Astrocyte (in vitro differentiated cells and primary cell): ENCODE measurements around the gene TRDN. TPM values are rescaled to one million over a fixed set of nuclear protein-coding genes. Genes with fewer than 3 reads are reported as not detected.

ENCODE experiments used
- DNase-seq: peaks from one replicate; pipeline ENCODE4 v3.0.0-alpha.2; 2010; ENCODE audit warnings: low read depth
- FAIRE-seq: peaks from 2 replicates; lab custom pipeline; 2011; peaks lifted over from hg19 to GRCh38; lab: Jason Lieb, UNC
- H2AFZ ChIP-seq: 2 replicates; pipeline ENCODE4 v1.6.0; 2012; ENCODE audit warnings: low read depth, low read length, inconsistent platforms
- H3K27ac ChIP-seq: 2 replicates; pipeline ENCODE4 v1.5.1; 2011; ENCODE audit warnings: low read depth, low read length, inconsistent platforms
- H3K27me3 ChIP-seq: 2 replicates; pipeline ENCODE4 v1.6.0; 2011; ENCODE audit warnings: low read length, inconsistent platforms; ENCODE audit not compliant: insufficient read depth
- H3K36me3 ChIP-seq: 2 replicates; pipeline ENCODE4 v1.5.1; 2011; ENCODE audit warnings: low read length, inconsistent platforms; ENCODE audit not compliant: insufficient read depth
- H3K4me1 ChIP-seq: 2 replicates; pipeline ENCODE4 v1.5.1; 2011; ENCODE audit warnings: low read length, inconsistent platforms; ENCODE audit not compliant: insufficient read depth
- H3K4me2 ChIP-seq: 2 replicates; pipeline ENCODE4 v1.6.0; 2012; ENCODE audit warnings: low read length, inconsistent platforms
- H3K4me3 ChIP-seq: 2 replicates; pipeline ENCODE4 v1.5.1; 2011; ENCODE audit warnings: low read depth, mild to moderate bottlenecking, low read length, inconsistent platforms; ENCODE audit not compliant: insufficient read depth
- H3K79me2 ChIP-seq: 2 replicates; pipeline ENCODE4 v1.6.0; 2012; ENCODE audit warnings: mild to moderate bottlenecking, low read length, inconsistent platforms; ENCODE audit not compliant: insufficient read depth
- H3K9ac ChIP-seq: 2 replicates; pipeline ENCODE4 v1.6.0; 2012; ENCODE audit warnings: mild to moderate bottlenecking, low read length, inconsistent platforms
- H3K9me3 ChIP-seq: 2 replicates; pipeline ENCODE4 v1.5.1; 2012; ENCODE audit warnings: low read depth, mild to moderate bottlenecking, low read length, inconsistent platforms; ENCODE audit not compliant: insufficient read depth
- H4K20me1 ChIP-seq: 2 replicates; pipeline ENCODE4 v1.6.0; 2012; ENCODE audit warnings: low read length, inconsistent platforms; ENCODE audit not compliant: insufficient read depth
- H3K27ac Mint-ChIP-seq: one replicate; pipeline ENCODE4 v1.8.0; 2021; ENCODE audit warnings: mild to moderate bottlenecking, mixed read lengths; ENCODE audit not compliant: unreplicated experiment
- H3K27me3 Mint-ChIP-seq: one replicate; pipeline ENCODE4 v1.8.0; 2021; ENCODE audit warnings: low read depth, mixed read lengths; ENCODE audit not compliant: unreplicated experiment
- H3K36me3 Mint-ChIP-seq: one replicate; pipeline ENCODE4 v1.8.0; 2021; ENCODE audit warnings: low read depth, mixed read lengths; ENCODE audit not compliant: unreplicated experiment
- H3K4me1 Mint-ChIP-seq: one replicate; pipeline ENCODE4 v1.8.0; 2021; ENCODE audit warnings: low read depth, mixed read lengths; ENCODE audit not compliant: unreplicated experiment
- H3K4me3 Mint-ChIP-seq: one replicate; pipeline ENCODE4 v1.8.0; 2021; ENCODE audit warnings: mild to moderate bottlenecking, moderate library complexity, mixed read lengths; ENCODE audit not compliant: unreplicated experiment
- H3K9me3 Mint-ChIP-seq: one replicate; pipeline ENCODE4 v1.8.0; 2021; ENCODE audit warnings: mild to moderate bottlenecking, mixed read lengths; ENCODE audit not compliant: unreplicated experiment
- EZH2 ChIP-seq: IDR thresholded peaks from 2 replicates; pipeline ENCODE4 v1.6.1; 2012; ENCODE audit warnings: mild to moderate bottlenecking, low read length, inconsistent platforms; ENCODE audit not compliant: insufficient read depth
- total RNA-seq: library from RNA; stranded (reverse); gene quantifications from 2 replicates; pipeline ENCODE4 v1.2.1, GENCODE V29; 2021
- TF ChIP-seq, protein P1 (sequence below): IDR thresholded peaks from 2 replicates; pipeline ENCODE4 v1.5.1; 2011; ENCODE audit warnings: low read depth, mild to moderate bottlenecking, inconsistent platforms, low read length, moderate library complexity; ENCODE audit not compliant: insufficient read depth

The TRDN gene
- total RNA-seq, 1 donor from 2014 or later, result not detected

DNA sequence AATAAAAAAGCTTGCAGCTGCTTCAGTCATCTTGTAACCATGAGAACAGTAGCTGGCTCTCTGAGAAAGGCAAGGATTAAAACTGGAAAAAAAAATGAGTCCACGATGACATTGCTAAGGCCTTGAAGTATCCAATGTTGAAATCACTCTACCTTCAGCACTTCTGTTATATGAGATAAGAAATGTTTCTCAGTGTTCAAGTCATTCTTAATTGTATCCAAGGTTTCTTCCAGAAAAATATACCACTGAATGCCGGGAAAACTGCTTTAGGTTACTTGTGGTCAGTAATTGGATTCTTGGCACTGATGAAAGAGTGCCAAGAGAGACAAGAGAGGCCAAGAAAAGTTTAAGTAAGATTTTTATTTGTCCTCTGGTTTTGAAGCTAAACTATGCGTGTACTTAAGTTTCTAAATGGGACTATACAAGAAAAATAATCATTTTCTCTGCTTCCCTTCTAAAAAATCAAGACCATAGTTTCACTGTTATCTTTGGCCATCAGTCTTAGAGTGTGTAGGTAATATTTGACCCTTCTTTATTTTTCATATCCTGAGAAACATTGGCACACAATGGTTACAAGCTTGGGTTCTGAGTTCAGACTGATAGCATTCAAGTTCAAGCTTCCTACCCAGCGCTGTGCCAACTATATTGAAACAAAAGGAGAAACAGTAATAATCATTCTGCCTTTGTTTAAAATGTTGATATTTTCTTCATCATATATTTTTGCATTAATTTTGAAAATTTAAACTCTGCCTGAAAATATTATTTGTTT lies 84.6 kb downstream of the TRDN start:
- Mint-ChIP-seq H3K4me1 (peaks cover 6% of the 10 kb centered on the region), H3K9me3 (no peaks in the 10 kb centered on the region), H3K36me3 (no peaks in the 10 kb centered on the region), H3K27me3 (no peaks in the 10 kb centered on the region), H3K4me3 (no peak overlapping the region), H3K27ac (no peak overlapping the region)
- H3K27ac ChIP-seq, result no peak overlapping the region
- TF ChIP-seq, protein P1, sequence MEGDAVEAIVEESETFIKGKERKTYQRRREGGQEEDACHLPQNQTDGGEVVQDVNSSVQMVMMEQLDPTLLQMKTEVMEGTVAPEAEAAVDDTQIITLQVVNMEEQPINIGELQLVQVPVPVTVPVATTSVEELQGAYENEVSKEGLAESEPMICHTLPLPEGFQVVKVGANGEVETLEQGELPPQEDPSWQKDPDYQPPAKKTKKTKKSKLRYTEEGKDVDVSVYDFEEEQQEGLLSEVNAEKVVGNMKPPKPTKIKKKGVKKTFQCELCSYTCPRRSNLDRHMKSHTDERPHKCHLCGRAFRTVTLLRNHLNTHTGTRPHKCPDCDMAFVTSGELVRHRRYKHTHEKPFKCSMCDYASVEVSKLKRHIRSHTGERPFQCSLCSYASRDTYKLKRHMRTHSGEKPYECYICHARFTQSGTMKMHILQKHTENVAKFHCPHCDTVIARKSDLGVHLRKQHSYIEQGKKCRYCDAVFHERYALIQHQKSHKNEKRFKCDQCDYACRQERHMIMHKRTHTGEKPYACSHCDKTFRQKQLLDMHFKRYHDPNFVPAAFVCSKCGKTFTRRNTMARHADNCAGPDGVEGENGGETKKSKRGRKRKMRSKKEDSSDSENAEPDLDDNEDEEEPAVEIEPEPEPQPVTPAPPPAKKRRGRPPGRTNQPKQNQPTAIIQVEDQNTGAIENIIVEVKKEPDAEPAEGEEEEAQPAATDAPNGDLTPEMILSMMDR, result no peak
- no peak for TF ChIP-seq EZH2
- H3K27me3 ChIP-seq, result no peaks in the 10 kb centered on the region
- no peaks in the 10 kb centered on the region for H3K9me3 ChIP-seq
- H3K79me2 ChIP-seq, result no peaks in the 10 kb centered on the region
- no peak for FAIRE-seq
- no peak overlapping the region for H3K4me3 ChIP-seq
- H3K36me3 ChIP-seq, result no peaks in the 10 kb centered on the region
- no peak overlapping the region for H2AFZ ChIP-seq
- peak; percentile 40 for DNase-seq
- no peak overlapping the region for H3K9ac ChIP-seq
- H4K20me1 ChIP-seq, result no peaks in the 10 kb centered on the region
- no peak overlapping the region for H3K4me2 ChIP-seq
- H3K4me1 ChIP-seq, result no peaks in the 10 kb centered on the region

DNA sequence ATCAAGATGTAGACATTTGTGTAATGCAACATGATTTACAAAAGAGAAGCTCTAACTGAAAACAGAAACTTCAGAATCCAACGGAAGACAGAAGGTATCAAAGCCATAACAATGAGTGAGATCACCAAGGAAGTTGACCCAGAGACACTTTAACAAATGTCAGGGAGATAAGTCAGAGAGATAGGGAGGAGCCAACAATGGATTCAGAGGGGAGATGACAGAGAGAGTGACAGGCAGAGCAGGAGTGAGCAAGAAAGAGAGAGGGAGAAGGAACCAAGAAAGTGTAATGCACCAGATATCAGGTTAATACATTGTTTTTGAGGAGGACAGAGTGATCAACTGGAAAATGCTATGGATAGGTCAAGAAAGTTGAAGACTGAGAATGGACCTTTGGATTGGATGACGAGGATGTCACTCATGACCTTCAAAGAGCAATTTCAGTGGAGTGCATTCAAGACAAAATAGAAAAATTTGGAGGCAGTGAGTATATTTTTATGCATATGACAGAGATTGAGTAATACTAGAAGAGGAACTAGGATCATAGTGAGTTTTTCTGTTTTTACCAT lies 86.6 kb downstream of the TRDN start:
- Histone ChIP-seq H4K20me1 (no peaks in the 10 kb centered on the region), H3K4me2 (no peak overlapping the region), H3K79me2 (no peaks in the 10 kb centered on the region), H3K9ac (no peak overlapping the region), H3K9me3 (no peaks in the 10 kb centered on the region), H2AFZ (no peak overlapping the region), H3K27ac (no peak overlapping the region), H3K4me3 (no peak overlapping the region), H3K4me1 (no peaks in the 10 kb centered on the region), H3K36me3 (no peaks in the 10 kb centered on the region), H3K27me3 (no peaks in the 10 kb centered on the region)
- no peak for FAIRE-seq
- Mint-ChIP-seq H3K27me3 (no peaks in the 10 kb centered on the region), H3K9me3 (no peaks in the 10 kb centered on the region), H3K27ac (no peak overlapping the region), H3K4me1 (peaks cover 6% of the 10 kb centered on the region), H3K36me3 (no peaks in the 10 kb centered on the region), H3K4me3 (no peak overlapping the region)
- TF ChIP-seq, protein P1, result no peak
- TF ChIP-seq EZH2, result no peak
- no peak for DNase-seq

DNA sequence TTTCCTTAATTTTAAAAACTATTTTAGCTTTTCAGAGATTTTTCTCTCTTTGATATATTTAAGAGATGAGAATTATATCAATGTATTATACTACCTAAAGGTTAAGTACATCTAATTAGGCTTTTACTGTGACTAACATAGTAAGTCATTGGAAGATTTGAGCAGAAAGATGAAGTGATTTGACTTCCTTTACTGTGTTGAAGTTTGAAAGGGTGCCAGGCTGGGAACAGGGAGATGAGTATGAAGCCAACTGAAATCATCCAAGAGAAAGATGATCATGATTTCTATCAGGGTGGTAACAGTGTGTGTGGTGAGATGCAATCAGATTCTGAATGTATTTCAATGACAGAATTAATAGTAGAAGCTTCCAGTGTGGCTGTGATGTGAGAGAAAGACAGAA lies 87.3 kb downstream of the TRDN start:
- H3K9ac ChIP-seq, result no peak overlapping the region
- H3K36me3 ChIP-seq, result no peaks in the 10 kb centered on the region
- H3K4me1 ChIP-seq, result no peaks in the 10 kb centered on the region
- no peaks in the 10 kb centered on the region for H3K9me3 ChIP-seq
- no peak overlapping the region for H3K27ac ChIP-seq
- TF ChIP-seq, protein P1, result no peak
- TF ChIP-seq EZH2, result no peak
- no peaks in the 10 kb centered on the region for H3K27me3 Mint-ChIP-seq
- no peak overlapping the region for H3K4me3 Mint-ChIP-seq
- H3K4me2 ChIP-seq, result no peak overlapping the region
- no peak overlapping the region for H3K4me3 ChIP-seq
- H4K20me1 ChIP-seq, result no peaks in the 10 kb centered on the region
- H3K27ac Mint-ChIP-seq, result no peak overlapping the region
- no peak for DNase-seq
- no peaks in the 10 kb centered on the region for H3K9me3 Mint-ChIP-seq
- no peak for FAIRE-seq
- no peaks in the 10 kb centered on the region for H3K27me3 ChIP-seq
- peaks cover 6% of the 10 kb centered on the region for H3K4me1 Mint-ChIP-seq
- no peaks in the 10 kb centered on the region for H3K79me2 ChIP-seq
- H3K36me3 Mint-ChIP-seq, result no peaks in the 10 kb centered on the region
- H2AFZ ChIP-seq, result no peak overlapping the region
